Calu3 (cell line): Measurements from ENCODE around the gene DBX2. TPM values are rescaled to one million over a fixed set of nuclear protein-coding genes. Genes with fewer than 3 reads are reported as not detected.

Source experiments
- BruUV-seq: library from RNA; stranded (reverse); fragments of 400-500 nt; replicated peaks from 2 replicates; lab custom pipeline; 2021; lab: Mats Ljungman, UMichigan
- CTCF ChIA-PET: fragments of 300-600 bp; sonication (Branson Sonifier 250); formaldehyde crosslinking; loops from one replicate; lab custom pipeline; 2022; ENCODE audit warnings: antibody characterized with exemption; lab: Charles Lee
- DNase-seq: peaks from one replicate; pipeline ENCODE4 v3.0.0; 2022
- H3K27ac Mint-ChIP-seq: one replicate; pipeline ENCODE4 v1.8.0; 2022; ENCODE audit warnings: mixed read lengths; ENCODE audit not compliant: unreplicated experiment
- H3K27me3 Mint-ChIP-seq: one replicate; pipeline ENCODE4 v1.8.0; 2022; ENCODE audit warnings: mixed read lengths; ENCODE audit not compliant: unreplicated experiment
- H3K36me3 Mint-ChIP-seq: one replicate; pipeline ENCODE4 v1.8.0; 2022; ENCODE audit warnings: mild to moderate bottlenecking, moderate library complexity, mixed read lengths; ENCODE audit not compliant: insufficient read depth, unreplicated experiment
- H3K4me1 Mint-ChIP-seq: one replicate; pipeline ENCODE4 v1.8.0; 2022; ENCODE audit warnings: mild to moderate bottlenecking, low read depth, mixed read lengths; ENCODE audit not compliant: unreplicated experiment
- H3K4me3 Mint-ChIP-seq: one replicate; pipeline ENCODE4 v1.8.0; 2022; ENCODE audit warnings: mild to moderate bottlenecking, low read depth, moderate library complexity, mixed read lengths; ENCODE audit not compliant: unreplicated experiment
- H3K9me3 Mint-ChIP-seq: one replicate; pipeline ENCODE4 v1.8.0; 2022; ENCODE audit warnings: low read depth, mixed read lengths; ENCODE audit not compliant: unreplicated experiment
- CTCF ChIP-seq: fragments of 200-600 bp; IDR thresholded peaks from one replicate; pipeline ENCODE4 v1.8.0; 2022; ENCODE audit warnings: antibody characterized with exemption; ENCODE audit not compliant: unreplicated experiment
- intact Hi-C: fragments of 100-400 bp; cut with micrococcal nuclease; formaldehyde crosslinking; loops from one replicate; pipeline ENCODE4 v1.10.0; 2022; ENCODE audit not compliant: unreplicated experiment
- total RNA-seq: library from RNA; stranded (reverse); gene quantifications from 2 replicates; pipeline ENCODE4 v1.2.3, GENCODE V29; 2022

Gene DBX2
- total RNA-seq, 1 experiment from 2014 or later: not detected

- H3K4me3 Mint-ChIP-seq: no peak overlapping the region
- CTCF ChIA-PET: no interaction called here
- peaks cover 35% of the 10 kb centered on the region for H3K27me3 Mint-ChIP-seq
- no peak overlapping the region for H3K27ac Mint-ChIP-seq
- DNase-seq: no peak
- TF ChIP-seq CTCF: no peak
- H3K4me1 Mint-ChIP-seq: no peaks in the 10 kb centered on the region
- H3K36me3 Mint-ChIP-seq: no peaks in the 10 kb centered on the region
- H3K9me3 Mint-ChIP-seq: no peaks in the 10 kb centered on the region
- intact Hi-C loops: no loop called here
- no TSS peak for BruUV-seq
These were observed 16.0 kb downstream of the DBX2 start for GRCh38 chr12:45034861-45035265.

- no peak for TF ChIP-seq CTCF
- Mint-ChIP-seq H3K9me3 (no peaks in the 10 kb centered on the region), H3K27ac (no peak overlapping the region), H3K4me1 (no peaks in the 10 kb centered on the region), H3K4me3 (no peak overlapping the region), H3K36me3 (no peaks in the 10 kb centered on the region), H3K27me3 (no peaks in the 10 kb centered on the region)
- DNase-seq: no peak
- no TSS peak for BruUV-seq
- CTCF ChIA-PET: no interaction called here
- intact Hi-C loops: no loop called here
These were observed 33.0 kb downstream of the DBX2 start for GRCh38 chr12:45017916-45018315.

- Mint-ChIP-seq H3K4me3 (no peak overlapping the region), H3K36me3 (no peaks in the 10 kb centered on the region), H3K4me1 (no peaks in the 10 kb centered on the region), H3K9me3 (no peaks in the 10 kb centered on the region), H3K27ac (no peak overlapping the region), H3K27me3 (no peaks in the 10 kb centered on the region)
- TF ChIP-seq CTCF: no peak
- DNase-seq: no peak
- no TSS peak for BruUV-seq
- CTCF ChIA-PET: no interaction called here
- intact Hi-C loops: no loop called here
These were observed 36.5 kb downstream of the DBX2 start for GRCh38 chr12:45014396-45014795.

- no TSS peak for BruUV-seq
- Mint-ChIP-seq H3K36me3 (no peaks in the 10 kb centered on the region), H3K9me3 (no peaks in the 10 kb centered on the region), H3K4me1 (no peaks in the 10 kb centered on the region), H3K27me3 (peaks cover 11% of the 10 kb centered on the region), H3K4me3 (no peak overlapping the region), H3K27ac (no peak overlapping the region)
- TF ChIP-seq CTCF: no peak
- intact Hi-C loops: no loop called here
- CTCF ChIA-PET: no interaction called here
- DNase-seq: no peak
These were observed 38.1 kb downstream of the DBX2 start for GRCh38 chr12:45012749-45013148.
